ENCODE measurements around the gene SLC2A4. TPM values are rescaled to one million over a fixed set of nuclear protein-coding genes. Genes with fewer than 3 reads are reported as not detected.

Gene SLC2A4
- total and polyA plus RNA-seq, 2 of the 4 experiments (the other 2 are of a cell fraction) = 0.07 TPM; not detected in 1

DNA sequence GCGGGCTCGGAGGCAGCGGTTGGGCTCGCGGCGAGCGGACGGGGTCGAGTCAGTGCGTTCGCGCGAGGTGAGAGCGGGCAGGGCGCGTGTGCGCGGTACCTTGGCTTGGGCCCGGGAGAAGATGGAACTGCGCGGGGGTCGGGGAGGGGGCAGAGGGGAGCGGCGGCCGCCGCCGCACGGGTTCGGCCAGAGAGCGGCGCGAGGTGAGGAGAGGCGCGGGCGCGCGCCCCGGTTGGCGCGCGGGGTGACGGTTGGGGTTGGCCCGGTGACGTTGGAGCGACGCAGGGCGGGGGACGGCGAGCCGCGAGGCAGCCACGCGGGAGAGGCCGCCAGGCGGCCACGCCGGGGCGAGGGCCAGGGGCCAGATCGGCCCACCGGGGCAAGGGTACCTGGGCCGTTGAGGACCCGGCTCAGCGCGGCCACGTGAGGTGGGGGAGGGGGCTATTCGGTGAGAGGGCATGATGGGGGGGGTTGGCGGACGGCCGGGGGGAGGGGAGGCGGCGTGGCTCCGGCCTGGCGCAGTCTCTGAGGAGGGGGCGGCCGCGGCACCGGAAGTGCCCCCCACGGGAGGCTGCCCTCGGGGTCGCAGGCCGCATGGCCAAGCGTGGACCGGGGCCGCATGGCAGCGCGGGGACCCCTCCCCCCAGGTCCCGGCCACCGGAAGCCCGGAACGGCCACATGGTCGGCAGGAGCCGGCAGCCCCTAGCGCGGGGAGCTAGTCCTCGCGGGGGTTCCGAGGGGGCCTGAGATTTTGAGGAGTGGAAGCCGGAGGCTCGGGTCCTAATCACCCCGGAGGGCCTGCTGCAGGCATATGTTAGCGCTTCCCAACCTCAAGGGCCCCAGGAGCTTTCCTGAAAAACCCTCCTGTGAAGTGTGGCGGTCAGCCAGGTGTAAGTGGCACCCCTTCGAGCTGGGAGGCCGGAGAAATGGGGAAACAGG, 26.4 kb downstream of the SLC2A4 start:
- Histone ChIP-seq H3K4ac (ENCODE audit: low read depth, low read length) (peak overlapping the region; percentile 78), H3K27ac (ENCODE audit: insufficient read depth, low read length) (peak overlapping the region; percentile 74), H3K18ac (ENCODE audit: low read depth, low read length) (no peak overlapping the region; the same call in 1 of the 2 replicates), H2AFZ (replicated peaks; ENCODE audit: low read length, poor library complexity) (peak overlapping the region; percentile 85), H3K27me3 (ENCODE audit: control insufficient read depth, insufficient read depth, low read length) (no peaks in the 10 kb centered on the region), H2AK9ac (replicated peaks; ENCODE audit: low read depth, low read length, poor library complexity) (peak overlapping the region; percentile 99), H4K91ac (ENCODE audit: insufficient read depth, low read depth, low read length) (peak overlapping the region; percentile 54), H4K8ac (ENCODE audit: low read depth in 2 of 2, low read length in 2 of 2) (peak overlapping the region in 1 of 2 experiments; percentile 69; a peak in 1 of 4 replicates), H2BK15ac (ENCODE audit: low read depth, low read length) (no peak overlapping the region), H2BK120ac (ENCODE audit: low read depth, low read length) (0 out of 2 replicates have a peak overlapping the region, but pooled peaks have one; percentile 1), H3K9ac (ENCODE audit: low read depth, low read length) (peak overlapping the region; percentile 77), H4K5ac (ENCODE audit: low read depth, low read length) (no peak overlapping the region), H3K79me1 (ENCODE audit: low read depth in 1 of 2, low read length in 2 of 2) (peaks cover 13 to 41% of the 10 kb centered on the region in 2 experiments; a peak in 3 of 4 replicates), H2AK5ac (ENCODE audit: low read depth, low read length) (peak overlapping the region; percentile 87; the same call in 1 of the 2 replicates), H3K4me1 (ENCODE audit: control insufficient read depth, insufficient read depth, low read length) (no peaks in the 10 kb centered on the region; the same call in 1 of the 2 replicates), H3K4me3 (ENCODE audit: insufficient read depth, low read depth, low read length) (peak overlapping the region; percentile 68), H3K9me3 (ENCODE audit: control insufficient read depth, insufficient read depth, low read length) (no peaks in the 10 kb centered on the region), H3K9me1 (ENCODE audit: insufficient read depth, low read length) (peaks cover 9% of the 10 kb centered on the region), H2BK5ac (ENCODE audit: low read depth, low read length, poor library complexity, severe bottlenecking) (peak overlapping the region; percentile 87), H4K20me1 (ENCODE audit: insufficient read depth, low read length) (peaks cover 46% of the 10 kb centered on the region), H3K36me3 (ENCODE audit: control insufficient read depth, insufficient read depth, low read length) (peaks cover 23% of the 10 kb centered on the region), H3K14ac (replicated peaks; ENCODE audit: low read depth, low read length) (peak overlapping the region; percentile 50), H3K56ac (ENCODE audit: extremely low read depth, insufficient read depth, low read length) (peak overlapping the region; percentile 76), H2BK20ac (ENCODE audit: low read depth, low read length) (no peak overlapping the region), H3K23ac (ENCODE audit: low read depth, low read length) (peak overlapping the region; percentile 78; the same call in 1 of the 2 replicates), H3K4me2 (ENCODE audit: low read depth, low read length) (peak overlapping the region; percentile 98)
- intact Hi-C loops (cut with micrococcal nuclease) = no loop called here
- no TSS peak for BruUV-seq (replicated peaks)
- TF ChIP-seq MXI1 (IDR thresholded peaks at IDR 0.05; ENCODE audit: borderline replicate concordance, low read depth, low read length) (peak; percentile 71), MAZ (IDR thresholded peaks at IDR 0.05; ENCODE audit: borderline replicate concordance, low read depth, low read length) (peak; percentile 6; the same call in 1 of the 2 replicates), BHLHE40 (IDR thresholded peaks at IDR 0.05; ENCODE audit: low read depth, low read length) (no peak)
- in situ Hi-C loops (cut with MboI; ENCODE audit: low sequenced_read_pairs) = loop anchor here (10.0 kb wide), 1 partner anchor 263 kb away; the partner anchor contains the start of gene SLC16A11
- 1% methylated on average over 34 of the region's 104 CpGs; no CpG with 5 or more reads in 1 of the 2 experiments for WGBS, 2 experiments (ENCODE audit: extremely low coverage in 2 of 2, insufficient read length in 1 of 2)
- ATAC-seq (ENCODE audit: low read depth) (peak; percentile 13), DNase-seq (peak; percentile 34)
- ChIA-PET CTCF (no interaction called here), POLR2A (ENCODE audit: unreplicated experiment) (no interaction called here)
- dilution Hi-C loops (cut with HindIII; ENCODE audit: low sequenced_read_pairs, unreplicated experiment) = no loop called here

Data from IMR-90 (cell line).